Activated B cell treated with CpG ODN at 0.5 μM for 24 hours (primary cell): ENCODE data around the gene TFB2M. TPM values are rescaled to one million over a fixed set of nuclear protein-coding genes. Genes with fewer than 3 reads are reported as not detected.
A peak's percentile ranks its signal among the peaks of the same experiment; 100 is the strongest.
"Not testable (repeated sequence)": the region's sequence is repeated elsewhere in the genome, so short reads cannot be mapped to it uniquely, and the experiment has no call there.

Experiments
- ATAC-seq: fragments of 200-7000 bp; cut with Tn5 transposase; one replicate; pipeline ENCODE4 v1.10.0; 2021; ENCODE audit warnings: low read depth, mild to moderate bottlenecking, moderate library complexity
- CTCF ChIA-PET: fragments of 350-600 bp; sonication (Branson Sonifier 250); formaldehyde crosslinking; loops from one replicate; lab custom pipeline; 2021; ENCODE audit warnings: antibody characterized with exemption; lab: Charles Lee
- POLR2A ChIA-PET: fragments of 350-600 bp; sonication (Branson Sonifier 250); formaldehyde crosslinking; loops from one replicate; lab custom pipeline; 2021; ENCODE audit warnings: antibody characterized with exemption; lab: Charles Lee
- DNase-seq: peaks from one replicate; pipeline ENCODE4 v3.0.0; 2022
- H3K27ac Mint-ChIP-seq: one replicate; pipeline ENCODE4 v1.8.0; 2020; ENCODE audit warnings: mixed read lengths
- H3K27me3 Mint-ChIP-seq: one replicate; pipeline ENCODE4 v1.8.0; 2021; ENCODE audit warnings: mixed read lengths
- H3K36me3 Mint-ChIP-seq: one replicate; pipeline ENCODE4 v1.8.0; 2021; ENCODE audit warnings: low read depth, mixed read lengths
- H3K4me1 Mint-ChIP-seq: one replicate; pipeline ENCODE4 v1.8.0; 2021; ENCODE audit warnings: mixed read lengths
- H3K4me3 Mint-ChIP-seq: one replicate; pipeline ENCODE4 v1.8.0; 2020; ENCODE audit warnings: mild to moderate bottlenecking, mixed read lengths
- H3K9me3 Mint-ChIP-seq: one replicate; pipeline ENCODE4 v1.8.0; 2020; ENCODE audit warnings: mixed read lengths
- intact Hi-C: fragments of 100-400 bp; cut with micrococcal nuclease; formaldehyde crosslinking; loops from one replicate; pipeline ENCODE4 v1.15.1; 2024
- total RNA-seq: library from RNA; stranded (reverse); gene quantifications from 2 replicates; pipeline ENCODE4 v1.2.3, GENCODE V29; 2022
- TF ChIP-seq, protein P1 (sequence below): fragments of 200-600 bp; IDR thresholded peaks from one replicate; pipeline ENCODE4 v1.8.0; 2022; ENCODE audit warnings: antibody characterized with exemption, mild to moderate bottlenecking

TFB2M gene
- total RNA-seq, 1 donor from 2014 or later: 18.3 TPM

- intact Hi-C loops: loop anchor here (10.0 kb wide), 2 partner anchors 1598 to 1738 kb away; partner anchors contain the start of gene COX20
- no peaks in the 10 kb centered on the region for H3K27me3 Mint-ChIP-seq
- peak overlapping the region; percentile 77 for H3K27ac Mint-ChIP-seq
- H3K36me3 Mint-ChIP-seq: peaks cover 25% of the 10 kb centered on the region
- H3K4me1 Mint-ChIP-seq: peaks cover 79% of the 10 kb centered on the region
- ATAC-seq: no peak
- no peak for DNase-seq
- ChIA-PET POLR2A (no interaction called here), CTCF (interaction anchor here (1.5 kb wide), 1 partner anchor 116 kb away, joined by 3 read pairs; no protein-coding TSS in a partner anchor)
- H3K9me3 Mint-ChIP-seq: no peaks in the 10 kb centered on the region
- TF ChIP-seq, protein P1, sequence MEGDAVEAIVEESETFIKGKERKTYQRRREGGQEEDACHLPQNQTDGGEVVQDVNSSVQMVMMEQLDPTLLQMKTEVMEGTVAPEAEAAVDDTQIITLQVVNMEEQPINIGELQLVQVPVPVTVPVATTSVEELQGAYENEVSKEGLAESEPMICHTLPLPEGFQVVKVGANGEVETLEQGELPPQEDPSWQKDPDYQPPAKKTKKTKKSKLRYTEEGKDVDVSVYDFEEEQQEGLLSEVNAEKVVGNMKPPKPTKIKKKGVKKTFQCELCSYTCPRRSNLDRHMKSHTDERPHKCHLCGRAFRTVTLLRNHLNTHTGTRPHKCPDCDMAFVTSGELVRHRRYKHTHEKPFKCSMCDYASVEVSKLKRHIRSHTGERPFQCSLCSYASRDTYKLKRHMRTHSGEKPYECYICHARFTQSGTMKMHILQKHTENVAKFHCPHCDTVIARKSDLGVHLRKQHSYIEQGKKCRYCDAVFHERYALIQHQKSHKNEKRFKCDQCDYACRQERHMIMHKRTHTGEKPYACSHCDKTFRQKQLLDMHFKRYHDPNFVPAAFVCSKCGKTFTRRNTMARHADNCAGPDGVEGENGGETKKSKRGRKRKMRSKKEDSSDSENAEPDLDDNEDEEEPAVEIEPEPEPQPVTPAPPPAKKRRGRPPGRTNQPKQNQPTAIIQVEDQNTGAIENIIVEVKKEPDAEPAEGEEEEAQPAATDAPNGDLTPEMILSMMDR: no peak
- H3K4me3 Mint-ChIP-seq: peak overlapping the region; percentile 19
Measured at GRCh38 chr1:246572785-246573184, 6.7 kb upstream of the TFB2M start.

- TF ChIP-seq, protein P1: no peak
- no peak for DNase-seq
- peak overlapping the region; percentile 91 for H3K27ac Mint-ChIP-seq
- no peak for ATAC-seq
- H3K27me3 Mint-ChIP-seq: no peaks in the 10 kb centered on the region
- CTCF ChIA-PET: no interaction called here
- H3K4me1 Mint-ChIP-seq: peaks cover 77% of the 10 kb centered on the region
- intact Hi-C loops: loop anchor here (1.0 to 10.0 kb wide), 3 partner anchors 8 to 1737 kb away; partner anchors contain the start of gene COX20
- POLR2A ChIA-PET: no interaction called here
- H3K9me3 Mint-ChIP-seq: no peaks in the 10 kb centered on the region
- H3K36me3 Mint-ChIP-seq: peaks cover 22% of the 10 kb centered on the region
- no peak overlapping the region for H3K4me3 Mint-ChIP-seq
Measured at GRCh38 chr1:246571953-246572352, 5.9 kb upstream of the TFB2M start.

DNA sequence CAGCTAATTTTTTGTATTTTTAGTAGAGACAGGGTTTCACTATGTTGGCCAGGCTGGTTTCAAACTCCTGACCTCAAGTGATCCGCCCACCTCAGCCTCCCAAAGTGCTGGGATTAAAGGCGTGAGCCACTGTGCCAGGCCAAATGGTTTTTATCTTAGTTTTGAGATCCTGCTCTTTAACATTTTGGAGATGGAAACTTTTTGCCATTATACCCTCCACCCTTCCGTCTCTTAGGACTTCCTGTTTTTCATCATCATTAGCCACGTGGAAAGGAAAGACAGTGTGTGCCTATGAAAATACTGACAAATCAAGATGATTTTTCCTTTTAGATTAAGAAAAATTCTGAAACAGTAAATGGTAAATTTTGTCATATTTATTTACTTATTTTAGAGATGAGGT is 5.2 kb upstream of the TFB2M start:
- DNase-seq, CTCF ChIA-PET, H3K27me3 Mint-ChIP-seq, H3K9me3 Mint-ChIP-seq: not testable (repeated sequence)
- peak; percentile 20 for ATAC-seq
- intact Hi-C loops: loop anchor here (1.0 to 10.0 kb wide), 3 partner anchors 9 to 1737 kb away; partner anchors contain the start of gene COX20
- H3K4me1 Mint-ChIP-seq: peaks cover 71% of the 10 kb centered on the region
- H3K36me3 Mint-ChIP-seq: peaks cover 25% of the 10 kb centered on the region
- peak overlapping the region; percentile 91 for H3K27ac Mint-ChIP-seq
- POLR2A ChIA-PET: interaction anchor here (1.2 kb wide), 1 partner anchor 20 kb away, joined by 4 read pairs; no protein-coding TSS in a partner anchor
- H3K4me3 Mint-ChIP-seq: peak overlapping the region; percentile 60

- ATAC-seq (no peak), DNase-seq (no peak)
- CTCF ChIA-PET: interaction anchor here (1.4 kb wide), 1 partner anchor 120 kb away, joined by 3 read pairs; no protein-coding TSS in a partner anchor
- TF ChIP-seq, protein P1: no peak
- intact Hi-C loops: loop anchor here (5.0 to 10.0 kb wide), 5 partner anchors 113 to 1735 kb away; partner anchors contain the start of genes COX20 and ZNF669
- H3K27me3 Mint-ChIP-seq: no peaks in the 10 kb centered on the region
- peak overlapping the region; percentile 91 for H3K27ac Mint-ChIP-seq
- peak overlapping the region; percentile 63 for H3K4me3 Mint-ChIP-seq
- POLR2A ChIA-PET: interaction anchor here (0.5 to 1.2 kb wide), 2 partner anchors 22 to 538 kb away, joined by 3 to 4 read pairs; no protein-coding TSS in a partner anchor
- no peaks in the 10 kb centered on the region for H3K9me3 Mint-ChIP-seq
- H3K36me3 Mint-ChIP-seq: peaks cover 27% of the 10 kb centered on the region
- peaks cover 79% of the 10 kb centered on the region for H3K4me1 Mint-ChIP-seq
Measured at GRCh38 chr1:246569248-246570238, 3.5 kb upstream of the TFB2M start.

DNA sequence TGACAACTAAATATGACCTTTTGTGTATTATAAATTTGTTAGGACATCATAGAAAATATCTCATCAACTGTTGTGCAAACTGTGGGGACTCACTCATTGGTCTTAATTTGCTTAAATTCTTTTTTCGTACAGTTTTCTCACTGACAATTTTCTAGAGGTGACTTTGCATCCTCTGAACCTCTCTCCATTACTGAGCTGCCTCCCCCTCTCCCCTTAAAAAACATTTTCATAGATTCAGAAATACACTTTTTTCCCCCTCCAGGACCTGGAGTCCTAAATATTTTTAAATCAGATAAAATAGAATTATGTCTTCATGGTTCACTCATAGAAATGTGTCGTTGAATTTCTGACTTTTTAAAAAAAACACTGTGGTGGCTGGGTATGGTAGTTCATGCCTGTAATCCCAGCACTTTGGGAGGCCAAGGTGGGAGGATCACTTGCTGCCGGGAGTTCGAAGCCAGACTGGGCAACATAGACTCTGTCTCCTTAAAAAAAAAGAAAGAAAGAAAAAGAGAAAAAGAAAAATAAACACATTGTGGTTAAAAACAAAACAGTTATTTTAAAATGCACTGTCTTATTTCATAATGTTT is 1.7 kb upstream of the TFB2M start:
- TF ChIP-seq, protein P1: no peak
- CTCF ChIA-PET: no interaction called here
- no peaks in the 10 kb centered on the region for H3K27me3 Mint-ChIP-seq
- no peak for DNase-seq
- peaks cover 24% of the 10 kb centered on the region for H3K36me3 Mint-ChIP-seq
- intact Hi-C loops: loop anchor here (1.0 to 10.0 kb wide), 7 partner anchors 33 to 1703 kb away; partner anchors contain the start of genes HNRNPU and ZNF669
- H3K4me3 Mint-ChIP-seq: peak overlapping the region; percentile 99
- peaks cover 72% of the 10 kb centered on the region for H3K4me1 Mint-ChIP-seq
- H3K9me3 Mint-ChIP-seq: no peaks in the 10 kb centered on the region
- ATAC-seq: no peak
- POLR2A ChIA-PET: interaction anchor here (0.6 to 3.9 kb wide), 3 partner anchors 13 to 69 kb away, joined by 3 to 34 read pairs (median 12); partner anchors contain the start of gene SMYD3
- H3K27ac Mint-ChIP-seq: peak overlapping the region; percentile 97
